Esophagus squamous epithelium (tissue), 5 donors: ENCODE data around the gene SOCS3. TPM values are rescaled to one million over a fixed set of nuclear protein-coding genes. Genes with fewer than 3 reads are reported as not detected.

Experiments
- DNase-seq: peaks from one replicate; lab custom pipeline; 2025; lab: John Stamatoyannopoulos, UW
- H3K27ac ChIP-seq, 4 donors: fragments of 200-600 bp; sonication (generic); one replicate each; pipeline ENCODE4 v1.5.1; 2016 to 2019; ENCODE audit warnings: mild to moderate bottlenecking in 1 of 4
- H3K27me3 ChIP-seq, 4 donors: fragments of 200-600 bp; sonication (generic); 1 replicate in 3 of 4; 2 replicates in 1 of 4; pipeline versions ENCODE4 v1.5.1 to v1.6.0; 2017 to 2021; ENCODE audit warnings: antibody characterized with exemption in 1 of 4
- H3K36me3 ChIP-seq, 3 donors: fragments of 200-600 bp; sonication (generic); one replicate each; pipeline ENCODE4 v1.5.1; 2016 to 2019
- H3K4me1 ChIP-seq, 3 donors: fragments of 200-600 bp; sonication (generic); one replicate each; pipeline ENCODE4 v1.5.1; 2017 to 2019
- H3K4me3 ChIP-seq, 4 donors: fragments of 200-600 bp; sonication (generic); 1 replicate in 3 of 4; 2 replicates in 1 of 4; pipeline ENCODE4 v1.5.1; 2016 to 2019; ENCODE audit warnings: mild to moderate bottlenecking in 2 of 4, moderate library complexity in 1 of 4
- H3K9me3 ChIP-seq, 3 donors: fragments of 200-600 bp; sonication (generic); one replicate each; pipeline ENCODE4 v1.5.1; 2016 to 2019
- POLR2A ChIP-seq, 4 donors: fragments of 450-650 bp; IDR thresholded peaks; one replicate each; pipeline ENCODE4 v1.6.1; 2017; ENCODE audit warnings: antibody characterized with exemption in 4 of 4, mild to moderate bottlenecking in 4 of 4, moderate library complexity in 3 of 4
- WGBS, 2 donors: methylation state at CpG; one replicate each; pipeline ENCODE4 v1.1.5; 2018; 5-methylcytosine and 5-hydroxymethylcytosine counted together
- intact Hi-C: fragments of 100-400 bp; cut with DNase I; formaldehyde crosslinking; loops from one replicate; pipeline ENCODE4 v1.15.0; 2022
- total RNA-seq, 4 donors: library from RNA; depleted of rRNA; stranded (reverse); fragments of >200 nt; gene quantifications; one replicate each; pipeline ENCODE4 v1.1.0, GENCODE V29; 2016
- TF ChIP-seq, protein P1 (sequence below), 6 experiments: fragments of 450-650 bp in 4 of 6; fragments of 200-600 bp in 2 of 6; sonication (generic) in 2 of 6; IDR thresholded peaks; one replicate each; pipeline ENCODE4 v1.5.1; 2016 to 2019; ENCODE audit warnings: antibody characterized with exemption in 6 of 6, mild to moderate bottlenecking in 4 of 6, moderate library complexity in 4 of 6
- donor health status: DM: yes; HTN: yes; CAD: no.

The SOCS3 gene
- total RNA-seq, 4 donors from 2014 or later, result 6.3 to 23.1 (median 17.1) TPM

DNA sequence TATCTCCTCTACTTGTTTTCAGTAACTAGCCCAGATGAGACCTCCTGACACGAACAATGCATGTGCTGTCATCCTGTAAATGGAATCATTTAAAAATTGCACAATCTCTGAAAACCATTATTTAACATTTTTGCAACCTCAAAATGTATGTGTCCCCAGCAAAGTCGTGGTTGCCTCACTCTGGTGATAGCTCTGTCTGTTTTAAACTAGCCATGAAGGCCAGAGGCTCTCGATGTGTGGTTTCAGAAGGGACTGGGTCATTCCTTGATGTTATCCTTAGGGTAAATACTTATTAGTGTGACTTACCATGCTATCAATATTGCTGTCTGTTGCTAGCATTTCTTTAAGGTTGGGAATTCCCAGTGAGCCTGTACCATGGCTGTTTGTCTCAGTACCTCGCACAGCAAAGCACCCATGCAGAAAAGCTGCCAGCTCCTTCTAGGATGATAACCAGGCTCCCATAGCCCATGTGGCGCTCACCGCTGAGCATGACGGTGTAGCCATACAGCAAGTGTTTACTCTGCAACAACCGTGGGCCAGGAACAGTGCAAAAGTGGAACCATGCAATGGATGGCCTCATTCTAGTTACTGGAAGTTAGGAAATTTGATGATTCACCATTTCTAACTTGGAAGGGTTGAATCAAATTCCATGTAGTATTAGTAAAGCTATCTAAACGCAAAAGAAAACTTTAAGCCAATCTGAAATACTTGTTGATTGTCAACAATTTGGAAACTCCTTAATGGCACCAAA is 15.7 kb upstream of the SOCS3 start:
- DNase-seq, result no peak
- Histone ChIP-seq H3K36me3 (no peaks in the 10 kb centered on the region), H3K9me3 (no peaks in the 10 kb centered on the region), H3K4me1 (peaks cover 49 to 73% (median 50%) of the 10 kb centered on the region in 3 donors), H3K4me3 (no peak overlapping the region), H3K27ac (peak overlapping the region; percentile 5 to 87 (median 60)), H3K27me3 (no peaks in the 10 kb centered on the region)
- WGBS, 2 donors, result 14 to 17% methylated on average over 6 to 7 of the region's 9 CpGs
- TF ChIP-seq POLR2A (IDR thresholded peaks at IDR 0.05), result no peak
- TF ChIP-seq, protein P1, sequence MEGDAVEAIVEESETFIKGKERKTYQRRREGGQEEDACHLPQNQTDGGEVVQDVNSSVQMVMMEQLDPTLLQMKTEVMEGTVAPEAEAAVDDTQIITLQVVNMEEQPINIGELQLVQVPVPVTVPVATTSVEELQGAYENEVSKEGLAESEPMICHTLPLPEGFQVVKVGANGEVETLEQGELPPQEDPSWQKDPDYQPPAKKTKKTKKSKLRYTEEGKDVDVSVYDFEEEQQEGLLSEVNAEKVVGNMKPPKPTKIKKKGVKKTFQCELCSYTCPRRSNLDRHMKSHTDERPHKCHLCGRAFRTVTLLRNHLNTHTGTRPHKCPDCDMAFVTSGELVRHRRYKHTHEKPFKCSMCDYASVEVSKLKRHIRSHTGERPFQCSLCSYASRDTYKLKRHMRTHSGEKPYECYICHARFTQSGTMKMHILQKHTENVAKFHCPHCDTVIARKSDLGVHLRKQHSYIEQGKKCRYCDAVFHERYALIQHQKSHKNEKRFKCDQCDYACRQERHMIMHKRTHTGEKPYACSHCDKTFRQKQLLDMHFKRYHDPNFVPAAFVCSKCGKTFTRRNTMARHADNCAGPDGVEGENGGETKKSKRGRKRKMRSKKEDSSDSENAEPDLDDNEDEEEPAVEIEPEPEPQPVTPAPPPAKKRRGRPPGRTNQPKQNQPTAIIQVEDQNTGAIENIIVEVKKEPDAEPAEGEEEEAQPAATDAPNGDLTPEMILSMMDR (IDR thresholded peaks at IDR 0.05), result no peak
- intact Hi-C loops, result no loop called here

DNA sequence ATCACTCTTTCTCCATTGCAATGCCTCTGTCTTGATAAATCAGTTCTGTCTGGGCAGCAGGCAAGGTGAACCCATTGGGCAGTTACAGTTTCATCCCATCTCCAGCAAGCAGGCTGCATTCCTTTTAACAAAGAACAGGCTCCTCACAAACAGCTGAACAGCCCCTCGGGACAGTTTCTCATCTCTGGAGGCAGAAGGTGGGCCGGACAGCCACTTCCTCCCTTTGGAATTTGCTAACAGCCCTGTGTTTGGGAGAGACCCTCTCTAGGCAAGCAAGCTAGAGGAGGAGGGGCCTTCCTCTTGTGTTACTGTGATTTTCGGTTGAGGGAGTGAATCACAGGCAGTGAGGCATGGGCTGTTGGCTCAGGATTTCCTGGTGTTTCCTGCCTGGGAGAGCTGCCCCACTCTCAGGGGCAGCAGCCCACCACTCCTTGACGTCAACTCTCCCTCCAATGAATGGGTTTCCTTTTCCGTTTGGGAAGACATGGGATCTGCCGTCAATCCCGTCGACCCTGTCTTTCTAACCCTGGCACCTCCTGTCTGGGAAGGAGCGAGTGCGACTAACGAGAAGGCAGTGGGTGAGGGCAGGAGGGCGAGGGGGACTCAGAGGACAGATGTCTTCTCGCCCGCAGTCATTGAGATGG is 14.9 kb upstream of the SOCS3 start:
- no peaks in the 10 kb centered on the region for H3K36me3 ChIP-seq
- 61% methylated on average over 6 of the region's 14 CpGs; no CpG with 5 or more reads in 1 of the 2 donors for WGBS, 2 donors
- no peak overlapping the region for H3K4me3 ChIP-seq
- H3K27me3 ChIP-seq, result no peaks in the 10 kb centered on the region
- no peaks in the 10 kb centered on the region for H3K9me3 ChIP-seq
- no peak for TF ChIP-seq POLR2A (IDR thresholded peaks at IDR 0.05)
- TF ChIP-seq, protein P1 (IDR thresholded peaks at IDR 0.05), result no peak
- H3K27ac ChIP-seq, result peak overlapping the region; percentile 5 to 87 (median 56)
- DNase-seq, result no peak
- intact Hi-C loops, result no loop called here
- H3K4me1 ChIP-seq, result peaks cover 42 to 65% (median 44%) of the 10 kb centered on the region in 3 donors

DNA sequence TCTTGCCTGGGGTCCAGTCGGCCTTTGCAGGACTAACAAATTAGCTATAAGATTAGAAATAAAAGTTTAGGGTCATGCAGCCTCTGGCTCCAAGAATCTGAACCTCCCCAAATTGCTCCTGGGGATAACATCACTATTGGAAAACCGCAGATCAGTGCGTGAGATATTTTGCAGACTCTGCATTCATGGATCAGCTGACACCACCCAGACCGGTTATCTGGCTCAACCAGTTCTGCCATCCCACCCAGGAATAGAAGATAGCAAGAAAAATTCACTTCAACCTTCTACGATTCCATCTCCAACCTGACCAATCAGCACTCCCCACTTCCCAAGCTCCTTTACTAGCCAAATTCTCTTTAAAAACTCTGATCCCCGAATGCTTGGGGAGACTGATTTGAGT is 14.3 kb upstream of the SOCS3 start:
- no peak overlapping the region for H3K4me3 ChIP-seq
- peak overlapping the region in 2 of 4 donors; percentile 74 to 87 for H3K27ac ChIP-seq
- peaks cover 36 to 59% (median 38%) of the 10 kb centered on the region in 3 donors for H3K4me1 ChIP-seq
- DNase-seq, result no peak
- no peak for TF ChIP-seq POLR2A (IDR thresholded peaks at IDR 0.05)
- TF ChIP-seq, protein P1 (IDR thresholded peaks at IDR 0.05), result no peak
- intact Hi-C loops, result no loop called here
- no peaks in the 10 kb centered on the region for H3K36me3 ChIP-seq
- 28 to 45% methylated on average over 6 of the region's 6 CpGs for WGBS, 2 donors
- H3K27me3 ChIP-seq, result no peaks in the 10 kb centered on the region
- H3K9me3 ChIP-seq, result no peaks in the 10 kb centered on the region

DNA sequence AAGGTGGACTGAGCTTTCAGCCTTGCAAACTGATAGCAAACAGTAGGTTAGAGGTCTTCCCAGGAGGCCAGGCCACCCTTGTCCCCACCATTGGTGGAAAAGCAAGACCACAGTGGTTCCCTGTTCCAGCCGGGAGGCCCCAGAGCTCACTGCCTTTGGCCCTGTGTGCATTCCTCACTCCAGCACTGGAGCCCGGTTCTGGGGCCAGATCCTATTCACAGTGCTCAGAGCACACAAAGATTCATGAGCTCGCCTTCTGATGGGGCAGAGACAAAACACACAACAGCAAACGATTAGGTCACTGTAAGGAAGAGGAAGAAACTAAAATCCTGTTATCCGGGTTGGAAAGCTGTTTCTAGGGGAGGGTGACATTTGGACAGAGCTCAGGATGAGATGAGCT is 13.0 kb upstream of the SOCS3 start:
- WGBS, 2 donors, result 74 to 79% methylated on average over 3 to 5 of the region's 5 CpGs
- H3K27ac ChIP-seq, result peak overlapping the region in 2 of 4 donors; percentile 13 to 15
- no peak overlapping the region for H3K4me3 ChIP-seq
- no peak for DNase-seq
- no peak for TF ChIP-seq POLR2A (IDR thresholded peaks at IDR 0.05)
- H3K4me1 ChIP-seq, result peaks cover 34 to 50% (median 34%) of the 10 kb centered on the region in 3 donors
- H3K27me3 ChIP-seq, result no peaks in the 10 kb centered on the region
- no peaks in the 10 kb centered on the region for H3K36me3 ChIP-seq
- intact Hi-C loops, result no loop called here
- no peaks in the 10 kb centered on the region for H3K9me3 ChIP-seq

DNA sequence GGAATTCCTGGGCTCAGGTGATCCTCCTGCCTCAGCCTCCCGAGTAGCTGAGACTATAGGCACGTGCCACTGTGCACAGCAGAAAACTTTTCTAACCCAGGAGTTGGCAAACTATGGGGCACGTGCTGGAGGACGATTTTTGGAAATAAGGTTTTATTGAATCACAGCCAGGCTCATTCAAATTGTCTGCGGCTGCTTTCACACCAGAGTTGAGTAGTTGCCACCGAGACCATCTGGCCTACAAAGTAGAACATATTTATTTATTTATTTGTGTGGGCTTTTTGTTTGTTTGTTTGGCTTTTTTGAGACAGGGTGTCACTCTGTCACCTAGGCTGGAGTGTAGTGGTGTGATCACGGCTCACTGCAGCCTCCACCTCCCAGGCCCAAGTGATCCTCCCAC is 11.2 kb upstream of the SOCS3 start:
- WGBS, 2 donors, result 86 to 95% methylated on average over 7 of the region's 7 CpGs
- intact Hi-C loops, result no loop called here
- Histone ChIP-seq H3K9me3 (no peaks in the 10 kb centered on the region), H3K27me3 (peaks cover 0 to 8% (median 0%) of the 10 kb centered on the region in 4 donors), H3K27ac (no peak overlapping the region), H3K4me1 (peaks cover 23 to 43% (median 27%) of the 10 kb centered on the region in 3 donors), H3K4me3 (no peak overlapping the region), H3K36me3 (no peaks in the 10 kb centered on the region)
- TF ChIP-seq, protein P1 (IDR thresholded peaks at IDR 0.05), result no peak
- no peak for DNase-seq
